ENCODE data around the gene TEAD1.

The TEAD1 gene

GRCh38 chr11:12685229-12685628, 11.0 kb downstream of the TEAD1 start:
- TF ChIP-seq, protein P1, sequence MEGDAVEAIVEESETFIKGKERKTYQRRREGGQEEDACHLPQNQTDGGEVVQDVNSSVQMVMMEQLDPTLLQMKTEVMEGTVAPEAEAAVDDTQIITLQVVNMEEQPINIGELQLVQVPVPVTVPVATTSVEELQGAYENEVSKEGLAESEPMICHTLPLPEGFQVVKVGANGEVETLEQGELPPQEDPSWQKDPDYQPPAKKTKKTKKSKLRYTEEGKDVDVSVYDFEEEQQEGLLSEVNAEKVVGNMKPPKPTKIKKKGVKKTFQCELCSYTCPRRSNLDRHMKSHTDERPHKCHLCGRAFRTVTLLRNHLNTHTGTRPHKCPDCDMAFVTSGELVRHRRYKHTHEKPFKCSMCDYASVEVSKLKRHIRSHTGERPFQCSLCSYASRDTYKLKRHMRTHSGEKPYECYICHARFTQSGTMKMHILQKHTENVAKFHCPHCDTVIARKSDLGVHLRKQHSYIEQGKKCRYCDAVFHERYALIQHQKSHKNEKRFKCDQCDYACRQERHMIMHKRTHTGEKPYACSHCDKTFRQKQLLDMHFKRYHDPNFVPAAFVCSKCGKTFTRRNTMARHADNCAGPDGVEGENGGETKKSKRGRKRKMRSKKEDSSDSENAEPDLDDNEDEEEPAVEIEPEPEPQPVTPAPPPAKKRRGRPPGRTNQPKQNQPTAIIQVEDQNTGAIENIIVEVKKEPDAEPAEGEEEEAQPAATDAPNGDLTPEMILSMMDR (IDR thresholded peaks at IDR 0.05; ENCODE audit: borderline replicate concordance, control extremely low read depth, extremely low read depth, insufficient read depth, missing control alignments), result no peak
- in situ Hi-C loops (cut with MboI; ENCODE audit: low sequenced_read_pairs, unreplicated experiment), result no loop called here
- DNase-seq (ENCODE audit: low spot score), result no peak

DNA sequence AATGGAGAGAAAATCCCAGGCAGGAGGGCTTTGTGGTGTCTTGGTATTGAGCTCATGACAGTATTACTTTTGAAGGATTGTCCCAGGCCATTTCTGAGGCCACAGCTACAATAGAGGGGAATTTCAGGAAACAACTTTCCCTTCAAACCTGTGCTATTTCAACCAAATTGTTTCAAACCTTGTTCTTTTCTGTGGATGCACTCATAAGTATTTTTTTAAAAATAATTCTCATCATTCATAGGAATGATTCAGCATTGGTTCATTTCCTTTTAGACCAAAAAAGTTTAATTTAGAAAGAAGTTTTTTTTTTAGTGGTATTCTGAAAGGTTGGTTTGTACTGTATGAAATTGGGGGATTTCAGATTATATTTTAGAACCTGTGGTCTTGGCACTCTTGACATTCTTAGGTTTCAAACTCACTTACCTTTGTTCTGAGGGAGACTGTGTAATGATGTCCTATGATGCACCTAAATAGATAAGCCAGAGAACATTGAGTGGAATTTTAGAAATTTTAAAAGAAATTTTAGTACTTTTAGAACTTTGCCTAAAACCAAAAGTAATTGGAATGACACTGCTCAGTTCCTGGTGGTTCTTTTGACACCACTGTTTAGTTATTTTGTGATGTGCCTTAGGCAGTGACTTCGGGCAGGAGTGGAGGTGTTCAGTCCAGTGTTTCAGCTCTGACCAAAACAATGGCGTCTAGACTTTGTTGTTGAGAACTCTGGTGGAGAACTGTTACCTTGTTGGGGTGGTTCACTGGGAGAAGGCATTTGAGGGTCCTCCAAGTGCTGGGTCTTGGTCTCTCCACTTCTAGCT, 12.2 kb downstream of the TEAD1 start:
- in situ Hi-C loops (cut with MboI; ENCODE audit: low sequenced_read_pairs, unreplicated experiment), result no loop called here
- DNase-seq (ENCODE audit: low spot score), result no peak
- TF ChIP-seq, protein P1 (IDR thresholded peaks at IDR 0.05; ENCODE audit: borderline replicate concordance, control extremely low read depth, extremely low read depth, insufficient read depth, missing control alignments), result no peak

DNA sequence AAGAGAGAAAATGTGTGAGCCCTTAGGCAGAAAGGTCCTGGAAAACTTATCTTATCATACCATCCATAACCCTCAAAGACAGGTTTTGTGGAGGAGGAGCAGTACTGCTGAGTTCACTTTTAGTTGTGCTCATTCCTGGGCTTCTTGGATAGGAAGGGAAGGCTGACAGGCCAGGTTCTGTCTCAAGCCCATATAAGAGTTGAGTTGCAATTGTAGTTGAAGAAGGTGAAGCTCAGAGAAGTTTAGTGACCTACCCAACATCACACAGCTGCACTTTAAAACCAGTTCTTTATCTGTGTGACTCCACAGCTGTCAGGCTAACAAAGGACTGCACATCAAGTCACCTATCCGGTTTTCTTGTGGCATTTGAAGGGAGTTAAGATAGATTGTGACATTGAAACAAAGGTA, 13.0 kb downstream of the TEAD1 start:
- DNase-seq (ENCODE audit: low spot score), result no peak
- TF ChIP-seq, protein P1 (IDR thresholded peaks at IDR 0.05; ENCODE audit: borderline replicate concordance, control extremely low read depth, extremely low read depth, insufficient read depth, missing control alignments), result no peak
- in situ Hi-C loops (cut with MboI; ENCODE audit: low sequenced_read_pairs, unreplicated experiment), result no loop called here

- TF ChIP-seq, protein P1 (IDR thresholded peaks at IDR 0.05; ENCODE audit: borderline replicate concordance, control extremely low read depth, extremely low read depth, insufficient read depth, missing control alignments), result no peak
- DNase-seq (ENCODE audit: low spot score), result no peak
- in situ Hi-C loops (cut with MboI; ENCODE audit: low sequenced_read_pairs, unreplicated experiment), result no loop called here
These were observed 13.5 kb downstream of the TEAD1 start for GRCh38 chr11:12687740-12688139.

DNA sequence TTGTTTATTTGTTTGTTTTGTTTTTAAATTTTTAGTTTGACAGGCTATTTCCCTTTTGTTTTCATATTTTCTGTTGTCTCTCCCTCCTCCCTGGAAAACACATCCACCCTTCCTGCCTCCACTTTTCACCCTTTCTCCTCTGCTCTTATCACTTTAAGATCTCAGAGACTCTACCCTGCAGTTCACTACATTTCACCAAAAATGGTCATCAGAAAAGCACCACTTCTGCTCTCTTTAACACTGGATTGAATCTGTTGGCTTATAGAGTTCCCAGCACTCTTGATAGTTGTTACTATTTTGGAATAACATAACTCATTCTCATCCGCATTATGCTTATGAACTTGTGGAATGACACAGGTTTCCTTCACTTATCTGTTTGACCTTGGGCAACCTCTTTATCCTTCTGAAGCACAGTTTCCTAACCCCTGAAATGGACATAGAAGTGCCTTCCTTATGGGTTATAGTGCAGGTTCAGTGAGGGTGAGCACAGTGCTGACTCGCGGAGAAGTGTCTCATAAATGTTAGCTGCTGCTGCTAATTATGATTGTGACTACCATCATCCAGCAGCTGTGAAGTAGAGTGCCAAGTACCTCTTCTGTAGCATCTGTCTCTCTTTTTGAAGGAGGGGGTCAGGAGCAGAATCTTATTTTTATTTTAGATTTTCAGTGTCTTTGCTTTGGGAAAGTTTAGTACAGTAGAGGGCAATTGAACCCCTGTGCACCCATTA, 15.0 kb downstream of the TEAD1 start:
- in situ Hi-C loops (cut with MboI; ENCODE audit: low sequenced_read_pairs, unreplicated experiment), result no loop called here

GRCh38 chr11:12690663-12691062, 16.4 kb downstream of the TEAD1 start:
- TF ChIP-seq, protein P1 (IDR thresholded peaks at IDR 0.05; ENCODE audit: borderline replicate concordance, control extremely low read depth, extremely low read depth, insufficient read depth, missing control alignments), result no peak
- in situ Hi-C loops (cut with MboI; ENCODE audit: low sequenced_read_pairs, unreplicated experiment), result no loop called here
- no peak for DNase-seq (ENCODE audit: low spot score)

More for the DNA sequence above, 15.0 kb downstream of the TEAD1 start:
- TF ChIP-seq, protein P1 (IDR thresholded peaks at IDR 0.05; ENCODE audit: borderline replicate concordance, control extremely low read depth, extremely low read depth, insufficient read depth, missing control alignments), result no peak
- no peak for DNase-seq (ENCODE audit: low spot score)
